Chondrocyte (in vitro differentiated cells): Measurements from ENCODE around the gene ASS1. TPM values are rescaled to one million over a fixed set of nuclear protein-coding genes. Genes with fewer than 3 reads are reported as not detected.

Experiments used
- DNase-seq: peaks from one replicate; pipeline ENCODE4 v3.0.0; 2021; ENCODE audit warnings: mixed read lengths, low spot score
- H3K27ac Mint-ChIP-seq: one replicate; pipeline ENCODE4 v1.8.0; 2021; ENCODE audit warnings: mild to moderate bottlenecking, moderate library complexity, mixed read lengths; ENCODE audit not compliant: unreplicated experiment
- H3K27me3 Mint-ChIP-seq: 2 replicates; pipeline ENCODE4 v1.8.0; 2021; ENCODE audit warnings: low read depth, mixed read lengths
- H3K36me3 Mint-ChIP-seq: 2 replicates; pipeline ENCODE4 v1.8.0; 2021; ENCODE audit warnings: low read depth, mixed read lengths
- H3K4me1 Mint-ChIP-seq: 2 replicates; pipeline ENCODE4 v1.8.0; 2021; ENCODE audit warnings: low read depth, mild to moderate bottlenecking, mixed read lengths
- H3K4me3 Mint-ChIP-seq: one replicate; pipeline ENCODE4 v1.8.0; 2021; ENCODE audit warnings: mild to moderate bottlenecking, moderate library complexity, mixed read lengths; ENCODE audit not compliant: unreplicated experiment
- H3K9me3 Mint-ChIP-seq: 2 replicates; pipeline ENCODE4 v1.8.0; 2021; ENCODE audit warnings: low read depth, mixed read lengths
- total RNA-seq: library from RNA; stranded (reverse); gene quantifications from 3 replicates; pipeline ENCODE4 v1.2.1, GENCODE V29; 2021
- TF ChIP-seq, protein P1 (sequence below): fragments of 200-600 bp; sonication (generic); IDR thresholded peaks from 2 replicates; pipeline ENCODE4 v1.5.0; 2021; ENCODE audit warnings: antibody characterized with exemption, mild to moderate bottlenecking, moderate library complexity

Gene ASS1
- total RNA-seq, 1 donor from 2014 or later = 193 TPM

DNA sequence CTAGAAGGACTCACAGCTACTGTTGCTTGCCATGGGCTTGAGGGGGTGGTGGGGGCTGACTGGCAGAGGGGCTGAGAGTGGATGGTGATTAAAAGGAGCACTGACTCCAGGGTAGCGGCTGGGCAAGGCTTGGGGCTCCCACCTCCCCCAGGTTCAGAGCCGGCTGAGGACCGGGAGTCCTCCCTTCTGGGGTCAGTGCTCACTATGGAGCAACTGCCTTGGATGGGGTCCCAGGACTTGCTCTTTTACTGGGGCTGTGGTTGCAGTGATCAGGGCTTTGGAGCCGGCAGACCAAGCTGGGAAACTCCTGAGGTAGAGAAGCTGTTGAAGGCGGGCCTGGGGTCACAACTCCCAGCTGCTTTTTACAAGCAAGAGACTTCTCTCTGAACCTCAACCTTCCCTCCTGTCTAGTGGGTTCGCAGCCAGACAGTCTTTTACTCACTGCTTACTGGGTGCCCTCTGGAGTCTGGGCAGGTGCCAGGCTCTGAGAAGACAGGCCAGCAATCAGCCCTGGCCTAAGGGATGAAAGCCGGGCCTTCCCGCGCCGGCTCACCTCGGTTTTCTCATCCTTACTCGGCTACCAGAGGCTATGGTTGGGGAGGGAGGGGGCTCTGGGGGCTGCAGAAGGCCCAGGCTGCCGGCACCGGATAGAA is 795 bp upstream of the ASS1 start:
- no peak for DNase-seq

DNA sequence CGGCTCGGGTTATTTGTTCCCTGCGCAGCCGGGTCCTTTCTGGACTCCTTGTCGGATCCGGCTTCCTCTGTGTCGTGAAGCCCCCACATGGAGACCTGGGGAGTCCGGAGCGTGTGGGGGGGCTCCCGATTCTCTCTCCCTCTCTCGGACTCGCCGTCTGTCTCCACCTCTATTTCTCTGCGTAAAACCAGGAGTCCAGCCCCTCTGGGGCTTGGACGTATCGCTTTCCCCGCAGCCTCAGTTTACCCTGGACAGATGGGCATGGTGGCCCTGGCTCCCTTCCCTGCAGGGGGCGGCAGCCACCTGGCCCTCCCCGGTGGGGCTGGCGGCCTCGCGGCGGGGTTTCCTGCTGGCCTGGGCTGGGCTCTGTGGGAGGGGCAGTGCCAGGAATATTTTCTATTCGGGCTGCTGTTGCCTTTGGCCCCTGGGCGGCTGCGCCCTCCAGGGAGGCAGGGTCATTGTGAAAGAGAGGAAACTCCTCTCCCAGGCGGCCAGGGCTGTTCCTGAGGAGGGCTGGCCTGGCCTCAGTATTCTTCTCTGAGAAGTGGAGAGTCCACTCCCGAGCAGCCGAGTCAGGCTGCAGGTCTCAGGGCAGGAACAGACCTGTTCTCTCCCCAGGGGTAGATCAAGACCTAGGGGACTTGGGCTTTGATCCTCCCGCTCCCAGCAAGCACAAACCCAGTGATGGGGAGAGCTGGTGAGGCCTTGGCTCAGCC is 665 bp downstream of the ASS1 start:
- TF ChIP-seq, protein P1, sequence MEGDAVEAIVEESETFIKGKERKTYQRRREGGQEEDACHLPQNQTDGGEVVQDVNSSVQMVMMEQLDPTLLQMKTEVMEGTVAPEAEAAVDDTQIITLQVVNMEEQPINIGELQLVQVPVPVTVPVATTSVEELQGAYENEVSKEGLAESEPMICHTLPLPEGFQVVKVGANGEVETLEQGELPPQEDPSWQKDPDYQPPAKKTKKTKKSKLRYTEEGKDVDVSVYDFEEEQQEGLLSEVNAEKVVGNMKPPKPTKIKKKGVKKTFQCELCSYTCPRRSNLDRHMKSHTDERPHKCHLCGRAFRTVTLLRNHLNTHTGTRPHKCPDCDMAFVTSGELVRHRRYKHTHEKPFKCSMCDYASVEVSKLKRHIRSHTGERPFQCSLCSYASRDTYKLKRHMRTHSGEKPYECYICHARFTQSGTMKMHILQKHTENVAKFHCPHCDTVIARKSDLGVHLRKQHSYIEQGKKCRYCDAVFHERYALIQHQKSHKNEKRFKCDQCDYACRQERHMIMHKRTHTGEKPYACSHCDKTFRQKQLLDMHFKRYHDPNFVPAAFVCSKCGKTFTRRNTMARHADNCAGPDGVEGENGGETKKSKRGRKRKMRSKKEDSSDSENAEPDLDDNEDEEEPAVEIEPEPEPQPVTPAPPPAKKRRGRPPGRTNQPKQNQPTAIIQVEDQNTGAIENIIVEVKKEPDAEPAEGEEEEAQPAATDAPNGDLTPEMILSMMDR = peak; percentile 36
- no peak for DNase-seq
- Mint-ChIP-seq H3K9me3 (peaks cover 15% of the 10 kb centered on the region), H3K4me3 (peak overlapping the region; percentile 80), H3K27ac (peak overlapping the region; percentile 95), H3K4me1 (peaks cover 49% of the 10 kb centered on the region), H3K27me3 (no peaks in the 10 kb centered on the region), H3K36me3 (peaks cover 4% of the 10 kb centered on the region)

More for the DNA sequence above, 795 bp upstream of the ASS1 start:
- Mint-ChIP-seq H3K9me3 (peaks cover 15% of the 10 kb centered on the region), H3K4me3 (no peak overlapping the region), H3K36me3 (peaks cover 6% of the 10 kb centered on the region), H3K4me1 (peaks cover 35% of the 10 kb centered on the region), H3K27me3 (no peaks in the 10 kb centered on the region), H3K27ac (no peak overlapping the region)
- TF ChIP-seq, protein P1 = no peak

DNA sequence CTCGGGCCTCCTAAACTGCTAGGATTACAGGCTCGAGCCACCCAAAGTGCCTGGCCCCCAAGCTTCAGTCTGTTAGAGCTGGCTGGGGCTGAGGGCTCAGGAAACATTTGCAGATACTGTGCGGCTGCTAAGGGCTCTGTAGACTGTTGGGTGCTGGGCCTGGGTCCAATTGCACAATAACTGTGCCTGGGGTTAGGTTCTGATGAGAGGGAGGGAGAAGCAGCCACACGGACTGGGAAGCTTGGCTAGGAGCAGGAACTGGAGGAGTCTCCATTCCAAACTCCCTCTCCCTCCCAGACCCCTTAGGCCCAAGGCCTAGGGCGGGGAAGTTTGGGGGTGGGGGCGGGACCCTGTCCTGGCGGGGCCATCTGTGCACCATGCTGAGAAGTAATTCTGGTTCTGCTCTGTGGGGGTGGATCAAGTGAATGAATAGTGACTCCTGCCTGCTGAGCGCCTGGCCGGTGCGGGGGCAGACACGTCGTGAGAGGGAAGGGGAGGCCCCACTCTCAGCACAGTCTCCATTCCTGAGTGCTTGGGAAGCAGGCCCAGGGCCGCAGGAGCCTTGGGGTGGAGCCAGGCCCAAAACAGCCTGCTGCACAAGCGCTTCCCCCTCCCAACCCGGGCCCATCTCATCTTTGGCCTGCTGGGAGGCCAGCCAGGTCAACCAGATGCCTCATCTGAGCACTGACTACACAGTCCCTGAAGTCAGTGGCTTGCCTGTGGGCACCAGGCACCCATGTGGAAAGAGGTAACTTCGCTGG is 1.5 kb downstream of the ASS1 start:
- H3K27me3 Mint-ChIP-seq = no peaks in the 10 kb centered on the region
- peak overlapping the region; percentile 95 for H3K27ac Mint-ChIP-seq
- H3K9me3 Mint-ChIP-seq = peaks cover 9% of the 10 kb centered on the region
- no peak for DNase-seq
- H3K4me3 Mint-ChIP-seq = peak overlapping the region; percentile 80
- H3K4me1 Mint-ChIP-seq = peaks cover 57% of the 10 kb centered on the region
- TF ChIP-seq, protein P1 = no peak
- H3K36me3 Mint-ChIP-seq = peaks cover 4% of the 10 kb centered on the region

DNA sequence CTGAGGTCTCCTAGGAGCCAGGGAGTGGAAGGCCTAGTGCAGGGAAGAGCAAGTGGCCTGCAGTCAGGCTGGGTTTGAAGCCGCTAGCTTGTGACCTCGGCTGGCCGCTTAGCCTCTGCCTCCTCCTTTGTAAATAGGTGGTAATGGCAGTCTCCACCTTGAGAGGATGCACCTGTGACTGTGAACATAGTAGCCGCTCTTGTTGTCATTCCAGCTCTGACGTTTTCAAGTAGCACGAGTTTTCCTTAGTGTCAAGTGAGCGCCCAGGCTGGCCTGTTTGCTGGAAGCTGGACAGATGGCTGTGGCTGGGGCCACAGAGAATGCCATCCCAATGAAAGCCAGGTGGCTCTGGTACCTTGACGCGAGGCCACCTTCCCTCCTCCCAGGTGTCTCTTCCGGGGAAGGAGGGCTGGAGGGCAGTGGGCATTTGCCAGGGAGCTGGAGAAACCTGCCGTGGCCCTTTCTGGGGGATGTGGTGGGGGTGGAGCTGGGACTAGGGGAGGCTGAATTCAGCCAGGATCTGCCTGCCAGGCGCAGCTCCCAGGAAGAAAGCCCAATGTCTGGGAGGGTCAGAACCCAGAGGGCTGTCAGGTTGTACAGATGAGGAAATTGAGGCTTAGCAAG is 2.5 kb downstream of the ASS1 start:
- Mint-ChIP-seq H3K9me3 (no peaks in the 10 kb centered on the region), H3K4me1 (peaks cover 68% of the 10 kb centered on the region), H3K27ac (peak overlapping the region; percentile 95), H3K36me3 (no peaks in the 10 kb centered on the region), H3K4me3 (peak overlapping the region; percentile 80), H3K27me3 (no peaks in the 10 kb centered on the region)
- TF ChIP-seq, protein P1 = no peak
- no peak for DNase-seq
